GM23338 (cell line): ENCODE results near the gene HIC2. TPM values are rescaled to one million over a fixed set of nuclear protein-coding genes. Genes with fewer than 3 reads are reported as not detected.
A peak's percentile ranks its signal among the peaks of the same experiment; 100 is the strongest.
"Not testable (repeated sequence)": the region's sequence is repeated elsewhere in the genome, so short reads cannot be mapped to it uniquely, and the experiment has no call there.

Experiments used
- ATAC-seq: fragments of 200-7000 bp; cut with Tn5 transposase; 3 replicates; pipeline ENCODE4 v1.9.1; 2020
- DNase-seq: peaks from one replicate; pipeline ENCODE4 v3.0.0-alpha.2; 2015; ENCODE audit warnings: low spot score
- H2AFZ ChIP-seq: fragments of 200-600 bp; sonication (generic); 2 replicates; pipeline ENCODE4 v1.8.0; 2016; ENCODE audit warnings: antibody characterized with exemption, mild to moderate bottlenecking, moderate library complexity
- H3F3A ChIP-seq: fragments of 200-600 bp; sonication (generic); replicated peaks from 2 replicates; pipeline ENCODE4 v1.8.0; 2017; ENCODE audit warnings: antibody characterized with exemption, mixed run types, low read depth
- H3K27ac ChIP-seq: fragments of 200-600 bp; sonication (generic); 2 replicates; pipeline ENCODE4 v1.6.1; 2016; ENCODE audit warnings: low read depth
- H3K27me3 ChIP-seq: fragments of 200-600 bp; sonication (generic); 2 replicates; pipeline ENCODE4 v1.8.0; 2016; ENCODE audit warnings: mild to moderate bottlenecking, mixed run types, moderate library complexity; ENCODE audit not compliant: insufficient read depth
- H3K36me3 ChIP-seq: fragments of 200-600 bp; sonication (generic); 2 replicates; pipeline ENCODE4 v1.8.0; 2016; ENCODE audit warnings: mild to moderate bottlenecking; ENCODE audit not compliant: insufficient read depth
- H3K4me1 ChIP-seq: fragments of 200-600 bp; sonication (generic); 2 replicates; pipeline ENCODE4 v1.8.0; 2016; ENCODE audit warnings: mild to moderate bottlenecking, moderate library complexity; ENCODE audit not compliant: insufficient read depth
- H3K4me2 ChIP-seq: fragments of 200-600 bp; sonication (generic); 2 replicates; pipeline ENCODE4 v1.7.1; 2017; ENCODE audit warnings: mixed run types
- H3K4me3 ChIP-seq: fragments of 200-600 bp; sonication (generic); 2 replicates; pipeline ENCODE4 v1.6.1; 2016; ENCODE audit warnings: mixed run types
- H3K79me2 ChIP-seq: fragments of 200-600 bp; sonication (generic); replicated peaks from 2 replicates; pipeline ENCODE4 v1.8.0; 2017; ENCODE audit warnings: mild to moderate bottlenecking; ENCODE audit not compliant: insufficient read depth
- H3K9me2 ChIP-seq: fragments of 200-600 bp; sonication (generic); 2 replicates; pipeline ENCODE4 v1.8.0; 2017; ENCODE audit not compliant: insufficient read depth
- H4K20me1 ChIP-seq: fragments of 200-600 bp; sonication (generic); replicated peaks from 2 replicates; pipeline ENCODE4 v1.8.0; 2017; ENCODE audit warnings: mild to moderate bottlenecking; ENCODE audit not compliant: insufficient read depth
- H3K27ac Mint-ChIP-seq: 2 replicates; pipeline ENCODE4 v1.8.0; 2020; ENCODE audit warnings: inconsistent platforms, mild to moderate bottlenecking, moderate library complexity, mixed read lengths
- H3K27me3 Mint-ChIP-seq: 3 replicates; pipeline ENCODE4 v1.8.0; 2022; ENCODE audit warnings: low read depth, mild to moderate bottlenecking, moderate library complexity, mixed read lengths, inconsistent platforms; ENCODE audit not compliant: insufficient read depth, poor library complexity
- H3K36me3 Mint-ChIP-seq: 3 replicates; pipeline ENCODE4 v1.8.0; 2021; ENCODE audit warnings: low read depth, mild to moderate bottlenecking, inconsistent platforms, moderate library complexity, mixed read lengths
- H3K4me1 Mint-ChIP-seq: 3 replicates; pipeline ENCODE4 v1.8.0; 2020; ENCODE audit warnings: mild to moderate bottlenecking, inconsistent platforms, mixed read lengths
- H3K4me3 Mint-ChIP-seq: 3 replicates; pipeline ENCODE4 v1.8.0; 2021; ENCODE audit warnings: moderate library complexity, mild to moderate bottlenecking, inconsistent platforms, mixed read lengths
- H3K9me3 Mint-ChIP-seq: 3 replicates; pipeline ENCODE4 v1.8.0; 2020; ENCODE audit warnings: moderate library complexity, mild to moderate bottlenecking, inconsistent platforms, mixed read lengths
- POLR2AphosphoS5 ChIP-seq: IDR thresholded peaks from 2 replicates; pipeline ENCODE4 v1.6.1; 2016; ENCODE audit warnings: antibody characterized with exemption, low read depth
- polyA plus RNA-seq: library from polyadenylated mRNA; unstranded; fragments of >200 nt; fragmentation: Nextera tagmentation; extraction: Ambion mirVana; gene quantifications from 2 replicates; pipeline ENCODE4 v1.2.1, GENCODE V29; 2016
- total RNA-seq: library from RNA; depleted of rRNA; stranded (reverse); fragments of >200 nt; shearing (Covaris generic); gene quantifications from 2 replicates; pipeline ENCODE4 v1.2.3, GENCODE V29; 2014
- TF ChIP-seq, protein P1 (sequence below): IDR thresholded peaks from one replicate; pipeline ENCODE4 v1.6.1; 2018; ENCODE audit warnings: antibody characterized with exemption; ENCODE audit not compliant: unreplicated experiment

The HIC2 gene
- total and polyA plus RNA-seq, 2 experiments from 2014 or later = 8.0 to 34.0 TPM

DNA sequence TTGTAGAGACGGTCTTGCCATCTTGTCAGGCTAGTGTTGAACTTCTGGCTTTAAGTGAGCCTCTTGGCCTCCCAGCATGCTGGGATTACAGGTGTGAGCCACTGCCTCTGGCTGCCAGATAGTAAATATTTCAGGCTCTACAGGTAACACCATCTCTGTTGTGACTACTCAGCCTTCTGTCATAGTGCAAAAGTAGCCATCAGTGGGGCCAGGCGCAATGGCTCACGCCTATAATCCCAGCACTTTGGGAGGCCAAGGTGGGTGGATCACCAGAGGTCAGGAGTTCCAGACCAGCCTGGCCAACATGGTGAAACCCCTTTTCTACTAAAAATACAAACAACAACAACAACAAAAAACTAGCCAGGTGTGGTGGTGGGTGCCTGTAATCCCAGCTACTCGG lies 35.5 kb downstream of the HIC2 start:
- Mint-ChIP-seq H3K27me3 (peaks cover 15% of the 10 kb centered on the region), H3K4me1 (peaks cover 39% of the 10 kb centered on the region)
- H3K36me3 ChIP-seq, H2AFZ ChIP-seq, H3K27me3 ChIP-seq, H3K4me2 ChIP-seq, H3K4me3 ChIP-seq, H3K36me3 Mint-ChIP-seq, H3K9me2 ChIP-seq, DNase-seq, H3K27ac Mint-ChIP-seq, H3K9me3 Mint-ChIP-seq, H3K27ac ChIP-seq, H3K4me1 ChIP-seq, H3F3A ChIP-seq, H3K4me3 Mint-ChIP-seq, H4K20me1 ChIP-seq, H3K79me2 ChIP-seq, ATAC-seq: not testable (repeated sequence)

GRCh38 chr22:21454998-21455333 lies 37.8 kb downstream of the HIC2 start:
- H3K4me1 ChIP-seq, H3K9me3 Mint-ChIP-seq, H3K4me3 Mint-ChIP-seq, H3K79me2 ChIP-seq, H3K4me2 ChIP-seq, H3K36me3 Mint-ChIP-seq, H3K27me3 ChIP-seq, H2AFZ ChIP-seq, H4K20me1 ChIP-seq, DNase-seq, H3K36me3 ChIP-seq, H3F3A ChIP-seq, ATAC-seq, H3K27ac ChIP-seq, H3K9me2 ChIP-seq, H3K4me3 ChIP-seq: not testable (repeated sequence)
- peaks cover 10% of the 10 kb centered on the region for H3K27me3 Mint-ChIP-seq
- 0 out of 2 replicates have a peak overlapping the region, but pooled peaks have one; percentile 77 for H3K27ac Mint-ChIP-seq
- H3K4me1 Mint-ChIP-seq = peaks cover 26% of the 10 kb centered on the region

DNA sequence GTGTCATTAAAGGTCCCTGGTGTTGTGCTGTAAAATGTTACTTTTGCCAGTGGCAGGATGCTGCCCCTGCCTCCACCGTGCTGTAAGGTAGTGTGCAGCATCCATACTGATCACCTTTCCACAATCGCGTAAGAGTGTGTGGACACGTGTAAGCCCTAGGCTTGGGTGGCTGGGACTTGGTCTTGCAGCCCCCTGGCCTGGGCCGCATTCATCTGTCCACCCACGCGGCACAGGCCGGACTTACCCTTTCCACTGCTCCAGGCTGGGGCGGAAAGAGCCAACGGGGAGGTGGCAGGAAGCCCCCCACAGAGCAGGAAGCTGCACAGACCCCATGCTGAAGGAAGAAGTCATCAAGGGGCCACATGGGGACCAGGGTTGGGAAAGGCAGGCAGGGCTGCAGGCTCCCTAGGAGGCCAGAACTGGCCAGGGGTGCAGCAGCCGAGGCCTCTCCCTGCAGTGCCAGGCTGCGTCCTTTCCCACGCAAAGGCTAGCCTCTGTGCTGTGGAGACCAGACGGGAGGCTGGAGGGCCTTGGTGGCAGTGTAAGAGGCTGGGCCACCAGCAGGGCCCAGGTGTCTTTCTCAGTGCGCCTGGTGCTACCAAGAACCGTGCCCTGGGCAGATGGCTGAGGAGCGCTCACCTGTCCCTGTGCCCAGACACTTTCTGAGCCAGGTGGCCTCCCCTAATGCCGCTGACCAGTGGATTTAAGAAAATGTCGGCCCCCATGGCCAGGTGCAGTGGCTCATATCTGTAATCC lies 38.3 kb downstream of the HIC2 start:
- 0 out of 2 replicates have a peak, but pooled peaks have one; percentile 12 for TF ChIP-seq POLR2AphosphoS5
- TF ChIP-seq, protein P1, sequence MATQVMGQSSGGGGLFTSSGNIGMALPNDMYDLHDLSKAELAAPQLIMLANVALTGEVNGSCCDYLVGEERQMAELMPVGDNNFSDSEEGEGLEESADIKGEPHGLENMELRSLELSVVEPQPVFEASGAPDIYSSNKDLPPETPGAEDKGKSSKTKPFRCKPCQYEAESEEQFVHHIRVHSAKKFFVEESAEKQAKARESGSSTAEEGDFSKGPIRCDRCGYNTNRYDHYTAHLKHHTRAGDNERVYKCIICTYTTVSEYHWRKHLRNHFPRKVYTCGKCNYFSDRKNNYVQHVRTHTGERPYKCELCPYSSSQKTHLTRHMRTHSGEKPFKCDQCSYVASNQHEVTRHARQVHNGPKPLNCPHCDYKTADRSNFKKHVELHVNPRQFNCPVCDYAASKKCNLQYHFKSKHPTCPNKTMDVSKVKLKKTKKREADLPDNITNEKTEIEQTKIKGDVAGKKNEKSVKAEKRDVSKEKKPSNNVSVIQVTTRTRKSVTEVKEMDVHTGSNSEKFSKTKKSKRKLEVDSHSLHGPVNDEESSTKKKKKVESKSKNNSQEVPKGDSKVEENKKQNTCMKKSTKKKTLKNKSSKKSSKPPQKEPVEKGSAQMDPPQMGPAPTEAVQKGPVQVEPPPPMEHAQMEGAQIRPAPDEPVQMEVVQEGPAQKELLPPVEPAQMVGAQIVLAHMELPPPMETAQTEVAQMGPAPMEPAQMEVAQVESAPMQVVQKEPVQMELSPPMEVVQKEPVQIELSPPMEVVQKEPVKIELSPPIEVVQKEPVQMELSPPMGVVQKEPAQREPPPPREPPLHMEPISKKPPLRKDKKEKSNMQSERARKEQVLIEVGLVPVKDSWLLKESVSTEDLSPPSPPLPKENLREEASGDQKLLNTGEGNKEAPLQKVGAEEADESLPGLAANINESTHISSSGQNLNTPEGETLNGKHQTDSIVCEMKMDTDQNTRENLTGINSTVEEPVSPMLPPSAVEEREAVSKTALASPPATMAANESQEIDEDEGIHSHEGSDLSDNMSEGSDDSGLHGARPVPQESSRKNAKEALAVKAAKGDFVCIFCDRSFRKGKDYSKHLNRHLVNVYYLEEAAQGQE = no peak
- Histone ChIP-seq H4K20me1 (no peaks in the 10 kb centered on the region; the same call in 1 of the 2 replicates), H3K4me3 (no peak overlapping the region), H3K79me2 (no peaks in the 10 kb centered on the region), H3K27me3 (no peaks in the 10 kb centered on the region), H3K27ac (no peak overlapping the region), H3F3A (0 out of 2 replicates have a peak, but pooled peaks cover 2% of the 10 kb centered on the region), H3K4me2 (no peak overlapping the region), H3K36me3 (no peaks in the 10 kb centered on the region), H2AFZ (no peak overlapping the region), H3K9me2 (no peaks in the 10 kb centered on the region), H3K4me1 (peaks cover 2% of the 10 kb centered on the region; the same call in 1 of the 2 replicates)
- Mint-ChIP-seq H3K27ac (peak overlapping the region; percentile 77; the same call in 1 of the 2 replicates), H3K36me3 (no peaks in the 10 kb centered on the region), H3K9me3 (no peaks in the 10 kb centered on the region), H3K4me1 (peaks cover 23% of the 10 kb centered on the region), H3K4me3 (no peak overlapping the region), H3K27me3 (peaks cover 8% of the 10 kb centered on the region)
- peak; percentile 25 for ATAC-seq
- DNase-seq = no peak
